WTC11 (cell line): ENCODE measurements around the gene CNTNAP2. TPM values are rescaled to one million over a fixed set of nuclear protein-coding genes. Genes with fewer than 3 reads are reported as not detected.

Experiments used
- ATAC-seq: fragments of 200-7000 bp; cut with Tn5 transposase; 2 replicates; pipeline ENCODE4 v1.10.0; 2021; ENCODE audit warnings: mild to moderate bottlenecking, moderate library complexity
- CTCF ChIA-PET: fragments of 300-600 bp; sonication (Branson Sonifier 250); formaldehyde crosslinking; loops from one replicate; lab custom pipeline; 2021; ENCODE audit warnings: antibody characterized with exemption; lab: Charles Lee
- POLR2A ChIA-PET: fragments of 350-600 bp; sonication (Branson Sonifier 250); formaldehyde crosslinking; loops from one replicate; lab custom pipeline; 2021; ENCODE audit warnings: antibody characterized with exemption; lab: Charles Lee
- DNase-seq: peaks from one replicate; pipeline ENCODE4 v3.0.0; 2021; ENCODE audit warnings: low spot score
- H3K27ac Mint-ChIP-seq: 2 replicates; pipeline ENCODE4 v1.8.0; 2021; ENCODE audit warnings: mixed read lengths
- H3K27me3 Mint-ChIP-seq: 2 replicates; pipeline ENCODE4 v1.8.0; 2021; ENCODE audit warnings: low read depth, mild to moderate bottlenecking, moderate library complexity, mixed read lengths
- H3K36me3 Mint-ChIP-seq: 2 replicates; pipeline ENCODE4 v1.8.0; 2021; ENCODE audit warnings: mixed read lengths
- H3K4me1 Mint-ChIP-seq: 2 replicates; pipeline ENCODE4 v1.8.0; 2022; ENCODE audit warnings: mixed read lengths
- H3K4me3 Mint-ChIP-seq: 2 replicates; pipeline ENCODE4 v1.8.0; 2021; ENCODE audit warnings: mild to moderate bottlenecking, moderate library complexity, mixed read lengths
- H3K9me3 Mint-ChIP-seq: 2 replicates; pipeline ENCODE4 v1.8.0; 2021; ENCODE audit warnings: mixed read lengths
- EMX1 ChIP-seq: fragments of 250-450 bp; sonication (Bioruptor Pico); IDR thresholded peaks from 2 replicates; pipeline ENCODE4 v1.8.0; 2021; ENCODE audit warnings: mild to moderate bottlenecking
- FOXK1 ChIP-seq: sonication (generic); formaldehyde crosslinking; IDR thresholded peaks from 2 replicates; pipeline ENCODE4 v1.8.0; 2022; ENCODE audit warnings: mild to moderate bottlenecking, moderate library complexity, missing genetic modification reagents
- PRRX2 ChIP-seq: fragments of 250-450 bp; sonication (Bioruptor Pico); IDR thresholded peaks from 2 replicates; pipeline ENCODE4 v1.8.0; 2021; ENCODE audit warnings: mild to moderate bottlenecking
- ZBTB21 ChIP-seq: sonication (generic); formaldehyde crosslinking; IDR thresholded peaks from 2 replicates; pipeline ENCODE4 v1.8.1; 2023; ENCODE audit warnings: mild to moderate bottlenecking, missing genetic modification reagents, borderline replicate concordance
- total RNA-seq: library from RNA; stranded (reverse); gene quantifications from 3 replicates; pipeline ENCODE4 v1.2.3, GENCODE V29; 2021
- TF ChIP-seq, protein P1 (sequence below): fragments of 200-600 bp; IDR thresholded peaks from 2 replicates; pipeline ENCODE4 v1.8.0; 2022; ENCODE audit warnings: antibody characterized with exemption
- TF ChIP-seq, protein P2 (sequence below): sonication (generic); formaldehyde crosslinking; IDR thresholded peaks from 2 replicates; pipeline ENCODE4 v1.8.1; 2023; ENCODE audit warnings: mild to moderate bottlenecking, missing genetic modification reagents
- TF ChIP-seq, protein P3 (sequence below): fragments of 250-450 bp; sonication (Bioruptor Pico); IDR thresholded peaks from 2 replicates; pipeline ENCODE4 v2.1.2; 2022; ENCODE audit warnings: mild to moderate bottlenecking, moderate library complexity
- TF ChIP-seq, protein P4 (sequence below): sonication (generic); formaldehyde crosslinking; IDR thresholded peaks from 2 replicates; pipeline ENCODE4 v1.8.1; 2023; ENCODE audit warnings: mild to moderate bottlenecking, missing genetic modification reagents
- TF ChIP-seq, protein P5 (sequence below): sonication (generic); formaldehyde crosslinking; IDR thresholded peaks from 2 replicates; pipeline ENCODE4 v1.8.0; 2023; ENCODE audit warnings: missing genetic modification reagents, mild to moderate bottlenecking, borderline replicate concordance
- TF ChIP-seq, protein P6 (sequence below): sonication (generic); formaldehyde crosslinking; IDR thresholded peaks from 2 replicates; pipeline ENCODE4 v1.8.0; 2022; ENCODE audit warnings: mild to moderate bottlenecking, missing genetic modification reagents
- TF ChIP-seq, protein P7 (sequence below): sonication (generic); formaldehyde crosslinking; IDR thresholded peaks from 2 replicates; pipeline ENCODE4 v1.8.0; 2022; ENCODE audit warnings: mild to moderate bottlenecking, missing genetic modification reagents
- TF ChIP-seq, protein P8 (sequence below): sonication (generic); formaldehyde crosslinking; IDR thresholded peaks from 2 replicates; pipeline ENCODE4 v1.8.1; 2023; ENCODE audit warnings: mild to moderate bottlenecking, missing genetic modification reagents, moderate library complexity
- TF ChIP-seq, protein P9 (sequence below): sonication (generic); formaldehyde crosslinking; IDR thresholded peaks from 2 replicates; pipeline ENCODE4 v1.8.1; 2022; ENCODE audit warnings: low read depth, mild to moderate bottlenecking, moderate library complexity, missing genetic modification reagents, borderline replicate concordance

The CNTNAP2 gene
- total RNA-seq, 1 experiment from 2014 or later: 63.8 TPM

DNA sequence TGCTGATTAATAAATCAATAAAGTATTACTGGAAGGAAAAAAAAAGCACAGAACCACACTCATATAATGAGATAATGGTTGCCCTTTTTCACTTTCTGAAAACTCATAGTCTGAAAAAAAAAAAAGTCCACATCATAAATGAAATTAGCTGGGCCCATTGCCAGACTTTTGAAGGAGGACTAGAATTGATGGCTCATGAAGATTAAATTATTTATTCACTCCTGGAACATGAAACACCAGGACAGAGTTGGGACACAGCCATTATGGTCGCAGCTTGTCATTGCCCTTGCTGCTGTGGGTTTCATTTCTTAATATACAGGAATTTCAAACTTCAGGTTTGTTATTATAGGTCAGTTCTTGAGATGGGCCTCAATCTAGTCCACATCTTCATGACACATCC is 91.9 kb downstream of the CNTNAP2 start (continued):
- TF ChIP-seq, protein P1, sequence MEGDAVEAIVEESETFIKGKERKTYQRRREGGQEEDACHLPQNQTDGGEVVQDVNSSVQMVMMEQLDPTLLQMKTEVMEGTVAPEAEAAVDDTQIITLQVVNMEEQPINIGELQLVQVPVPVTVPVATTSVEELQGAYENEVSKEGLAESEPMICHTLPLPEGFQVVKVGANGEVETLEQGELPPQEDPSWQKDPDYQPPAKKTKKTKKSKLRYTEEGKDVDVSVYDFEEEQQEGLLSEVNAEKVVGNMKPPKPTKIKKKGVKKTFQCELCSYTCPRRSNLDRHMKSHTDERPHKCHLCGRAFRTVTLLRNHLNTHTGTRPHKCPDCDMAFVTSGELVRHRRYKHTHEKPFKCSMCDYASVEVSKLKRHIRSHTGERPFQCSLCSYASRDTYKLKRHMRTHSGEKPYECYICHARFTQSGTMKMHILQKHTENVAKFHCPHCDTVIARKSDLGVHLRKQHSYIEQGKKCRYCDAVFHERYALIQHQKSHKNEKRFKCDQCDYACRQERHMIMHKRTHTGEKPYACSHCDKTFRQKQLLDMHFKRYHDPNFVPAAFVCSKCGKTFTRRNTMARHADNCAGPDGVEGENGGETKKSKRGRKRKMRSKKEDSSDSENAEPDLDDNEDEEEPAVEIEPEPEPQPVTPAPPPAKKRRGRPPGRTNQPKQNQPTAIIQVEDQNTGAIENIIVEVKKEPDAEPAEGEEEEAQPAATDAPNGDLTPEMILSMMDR: no peak
- TF ChIP-seq, protein P2, sequence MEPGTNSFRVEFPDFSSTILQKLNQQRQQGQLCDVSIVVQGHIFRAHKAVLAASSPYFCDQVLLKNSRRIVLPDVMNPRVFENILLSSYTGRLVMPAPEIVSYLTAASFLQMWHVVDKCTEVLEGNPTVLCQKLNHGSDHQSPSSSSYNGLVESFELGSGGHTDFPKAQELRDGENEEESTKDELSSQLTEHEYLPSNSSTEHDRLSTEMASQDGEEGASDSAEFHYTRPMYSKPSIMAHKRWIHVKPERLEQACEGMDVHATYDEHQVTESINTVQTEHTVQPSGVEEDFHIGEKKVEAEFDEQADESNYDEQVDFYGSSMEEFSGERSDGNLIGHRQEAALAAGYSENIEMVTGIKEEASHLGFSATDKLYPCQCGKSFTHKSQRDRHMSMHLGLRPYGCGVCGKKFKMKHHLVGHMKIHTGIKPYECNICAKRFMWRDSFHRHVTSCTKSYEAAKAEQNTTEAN (CRISPR knock-in tag): no peak
- TF ChIP-seq, protein P3, sequence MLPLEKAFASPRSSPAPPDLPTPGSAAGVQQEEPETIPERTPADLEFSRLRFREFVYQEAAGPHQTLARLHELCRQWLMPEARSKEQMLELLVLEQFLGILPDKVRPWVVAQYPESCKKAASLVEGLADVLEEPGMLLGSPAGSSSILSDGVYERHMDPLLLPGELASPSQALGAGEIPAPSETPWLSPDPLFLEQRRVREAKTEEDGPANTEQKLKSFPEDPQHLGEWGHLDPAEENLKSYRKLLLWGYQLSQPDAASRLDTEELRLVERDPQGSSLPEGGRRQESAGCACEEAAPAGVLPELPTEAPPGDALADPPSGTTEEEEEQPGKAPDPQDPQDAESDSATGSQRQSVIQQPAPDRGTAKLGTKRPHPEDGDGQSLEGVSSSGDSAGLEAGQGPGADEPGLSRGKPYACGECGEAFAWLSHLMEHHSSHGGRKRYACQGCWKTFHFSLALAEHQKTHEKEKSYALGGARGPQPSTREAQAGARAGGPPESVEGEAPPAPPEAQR (CRISPR knock-in tag): no peak
- TF ChIP-seq, protein P4, sequence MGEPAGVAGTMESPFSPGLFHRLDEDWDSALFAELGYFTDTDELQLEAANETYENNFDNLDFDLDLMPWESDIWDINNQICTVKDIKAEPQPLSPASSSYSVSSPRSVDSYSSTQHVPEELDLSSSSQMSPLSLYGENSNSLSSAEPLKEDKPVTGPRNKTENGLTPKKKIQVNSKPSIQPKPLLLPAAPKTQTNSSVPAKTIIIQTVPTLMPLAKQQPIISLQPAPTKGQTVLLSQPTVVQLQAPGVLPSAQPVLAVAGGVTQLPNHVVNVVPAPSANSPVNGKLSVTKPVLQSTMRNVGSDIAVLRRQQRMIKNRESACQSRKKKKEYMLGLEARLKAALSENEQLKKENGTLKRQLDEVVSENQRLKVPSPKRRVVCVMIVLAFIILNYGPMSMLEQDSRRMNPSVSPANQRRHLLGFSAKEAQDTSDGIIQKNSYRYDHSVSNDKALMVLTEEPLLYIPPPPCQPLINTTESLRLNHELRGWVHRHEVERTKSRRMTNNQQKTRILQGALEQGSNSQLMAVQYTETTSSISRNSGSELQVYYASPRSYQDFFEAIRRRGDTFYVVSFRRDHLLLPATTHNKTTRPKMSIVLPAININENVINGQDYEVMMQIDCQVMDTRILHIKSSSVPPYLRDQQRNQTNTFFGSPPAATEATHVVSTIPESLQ (CRISPR knock-in tag): no peak
- TF ChIP-seq, protein P5, sequence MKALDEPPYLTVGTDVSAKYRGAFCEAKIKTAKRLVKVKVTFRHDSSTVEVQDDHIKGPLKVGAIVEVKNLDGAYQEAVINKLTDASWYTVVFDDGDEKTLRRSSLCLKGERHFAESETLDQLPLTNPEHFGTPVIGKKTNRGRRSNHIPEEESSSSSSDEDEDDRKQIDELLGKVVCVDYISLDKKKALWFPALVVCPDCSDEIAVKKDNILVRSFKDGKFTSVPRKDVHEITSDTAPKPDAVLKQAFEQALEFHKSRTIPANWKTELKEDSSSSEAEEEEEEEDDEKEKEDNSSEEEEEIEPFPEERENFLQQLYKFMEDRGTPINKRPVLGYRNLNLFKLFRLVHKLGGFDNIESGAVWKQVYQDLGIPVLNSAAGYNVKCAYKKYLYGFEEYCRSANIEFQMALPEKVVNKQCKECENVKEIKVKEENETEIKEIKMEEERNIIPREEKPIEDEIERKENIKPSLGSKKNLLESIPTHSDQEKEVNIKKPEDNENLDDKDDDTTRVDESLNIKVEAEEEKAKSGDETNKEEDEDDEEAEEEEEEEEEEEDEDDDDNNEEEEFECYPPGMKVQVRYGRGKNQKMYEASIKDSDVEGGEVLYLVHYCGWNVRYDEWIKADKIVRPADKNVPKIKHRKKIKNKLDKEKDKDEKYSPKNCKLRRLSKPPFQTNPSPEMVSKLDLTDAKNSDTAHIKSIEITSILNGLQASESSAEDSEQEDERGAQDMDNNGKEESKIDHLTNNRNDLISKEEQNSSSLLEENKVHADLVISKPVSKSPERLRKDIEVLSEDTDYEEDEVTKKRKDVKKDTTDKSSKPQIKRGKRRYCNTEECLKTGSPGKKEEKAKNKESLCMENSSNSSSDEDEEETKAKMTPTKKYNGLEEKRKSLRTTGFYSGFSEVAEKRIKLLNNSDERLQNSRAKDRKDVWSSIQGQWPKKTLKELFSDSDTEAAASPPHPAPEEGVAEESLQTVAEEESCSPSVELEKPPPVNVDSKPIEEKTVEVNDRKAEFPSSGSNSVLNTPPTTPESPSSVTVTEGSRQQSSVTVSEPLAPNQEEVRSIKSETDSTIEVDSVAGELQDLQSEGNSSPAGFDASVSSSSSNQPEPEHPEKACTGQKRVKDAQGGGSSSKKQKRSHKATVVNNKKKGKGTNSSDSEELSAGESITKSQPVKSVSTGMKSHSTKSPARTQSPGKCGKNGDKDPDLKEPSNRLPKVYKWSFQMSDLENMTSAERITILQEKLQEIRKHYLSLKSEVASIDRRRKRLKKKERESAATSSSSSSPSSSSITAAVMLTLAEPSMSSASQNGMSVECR: no peak
- TF ChIP-seq FOXK1 (CRISPR knock-in tag) (no peak), EMX1 (CRISPR knock-in tag) (no peak), ZBTB21 (no peak)
- TF ChIP-seq, protein P6, sequence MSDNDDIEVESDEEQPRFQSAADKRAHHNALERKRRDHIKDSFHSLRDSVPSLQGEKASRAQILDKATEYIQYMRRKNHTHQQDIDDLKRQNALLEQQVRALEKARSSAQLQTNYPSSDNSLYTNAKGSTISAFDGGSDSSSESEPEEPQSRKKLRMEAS (CRISPR knock-in tag): no peak

DNA sequence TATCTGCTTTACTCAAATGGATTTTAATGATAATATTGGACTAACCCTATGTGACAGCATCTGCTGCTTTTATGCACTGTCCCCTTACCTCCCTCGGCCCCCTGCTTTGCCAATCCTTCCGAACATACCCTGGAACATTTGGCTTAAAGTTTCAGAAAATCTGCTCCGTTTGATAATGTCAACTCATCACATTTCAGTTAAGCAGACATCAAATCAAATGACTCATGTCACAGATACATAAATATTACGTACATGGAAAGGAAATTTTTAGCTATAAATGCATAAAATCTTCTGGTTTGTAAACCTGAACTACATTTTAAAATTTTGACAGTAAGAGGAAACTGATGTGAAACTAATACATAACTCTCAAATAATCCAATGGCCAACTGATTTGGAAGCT is 98.2 kb downstream of the CNTNAP2 start:
- Mint-ChIP-seq H3K27me3 (no peaks in the 10 kb centered on the region), H3K4me1 (no peaks in the 10 kb centered on the region), H3K36me3 (peaks cover 20% of the 10 kb centered on the region), H3K4me3 (no peak overlapping the region), H3K27ac (no peak overlapping the region; the same call in 1 of the 2 replicates), H3K9me3 (no peaks in the 10 kb centered on the region)
- CTCF ChIA-PET: no interaction called here
- ATAC-seq (no peak), DNase-seq (no peak)
- TF ChIP-seq, protein P7, sequence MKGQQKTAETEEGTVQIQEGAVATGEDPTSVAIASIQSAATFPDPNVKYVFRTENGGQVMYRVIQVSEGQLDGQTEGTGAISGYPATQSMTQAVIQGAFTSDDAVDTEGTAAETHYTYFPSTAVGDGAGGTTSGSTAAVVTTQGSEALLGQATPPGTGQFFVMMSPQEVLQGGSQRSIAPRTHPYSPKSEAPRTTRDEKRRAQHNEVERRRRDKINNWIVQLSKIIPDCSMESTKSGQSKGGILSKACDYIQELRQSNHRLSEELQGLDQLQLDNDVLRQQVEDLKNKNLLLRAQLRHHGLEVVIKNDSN (CRISPR knock-in tag): no peak
- no peak for TF ChIP-seq PRRX2 (CRISPR knock-in tag)
- TF ChIP-seq, protein P8, sequence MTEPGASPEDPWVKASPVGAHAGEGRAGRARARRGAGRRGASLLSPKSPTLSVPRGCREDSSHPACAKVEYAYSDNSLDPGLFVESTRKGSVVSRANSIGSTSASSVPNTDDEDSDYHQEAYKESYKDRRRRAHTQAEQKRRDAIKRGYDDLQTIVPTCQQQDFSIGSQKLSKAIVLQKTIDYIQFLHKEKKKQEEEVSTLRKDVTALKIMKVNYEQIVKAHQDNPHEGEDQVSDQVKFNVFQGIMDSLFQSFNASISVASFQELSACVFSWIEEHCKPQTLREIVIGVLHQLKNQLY (CRISPR knock-in tag): no peak
- TF ChIP-seq, protein P2 (CRISPR knock-in tag): no peak
- TF ChIP-seq, protein P9, sequence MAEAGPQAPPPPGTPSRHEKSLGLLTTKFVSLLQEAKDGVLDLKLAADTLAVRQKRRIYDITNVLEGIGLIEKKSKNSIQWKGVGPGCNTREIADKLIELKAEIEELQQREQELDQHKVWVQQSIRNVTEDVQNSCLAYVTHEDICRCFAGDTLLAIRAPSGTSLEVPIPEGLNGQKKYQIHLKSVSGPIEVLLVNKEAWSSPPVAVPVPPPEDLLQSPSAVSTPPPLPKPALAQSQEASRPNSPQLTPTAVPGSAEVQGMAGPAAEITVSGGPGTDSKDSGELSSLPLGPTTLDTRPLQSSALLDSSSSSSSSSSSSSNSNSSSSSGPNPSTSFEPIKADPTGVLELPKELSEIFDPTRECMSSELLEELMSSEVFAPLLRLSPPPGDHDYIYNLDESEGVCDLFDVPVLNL (CRISPR knock-in tag): no peak
- POLR2A ChIA-PET: no interaction called here
